WTC11 (cell line): ENCODE results near the gene TMEM128. TPM values are rescaled to one million over a fixed set of nuclear protein-coding genes. Genes with fewer than 3 reads are reported as not detected.

ENCODE experiments used
- ATAC-seq: fragments of 200-7000 bp; cut with Tn5 transposase; 2 replicates; pipeline ENCODE4 v1.10.0; 2021; ENCODE audit warnings: mild to moderate bottlenecking, moderate library complexity
- CTCF ChIA-PET: fragments of 300-600 bp; sonication (Branson Sonifier 250); formaldehyde crosslinking; loops from one replicate; lab custom pipeline; 2021; ENCODE audit warnings: antibody characterized with exemption; lab: Charles Lee
- POLR2A ChIA-PET: fragments of 350-600 bp; sonication (Branson Sonifier 250); formaldehyde crosslinking; loops from one replicate; lab custom pipeline; 2021; ENCODE audit warnings: antibody characterized with exemption; lab: Charles Lee
- DNase-seq: peaks from one replicate; pipeline ENCODE4 v3.0.0; 2021; ENCODE audit warnings: low spot score
- H3K27ac Mint-ChIP-seq: 2 replicates; pipeline ENCODE4 v1.8.0; 2021; ENCODE audit warnings: mixed read lengths
- H3K27me3 Mint-ChIP-seq: 2 replicates; pipeline ENCODE4 v1.8.0; 2021; ENCODE audit warnings: low read depth, mild to moderate bottlenecking, moderate library complexity, mixed read lengths
- H3K36me3 Mint-ChIP-seq: 2 replicates; pipeline ENCODE4 v1.8.0; 2021; ENCODE audit warnings: mixed read lengths
- H3K4me1 Mint-ChIP-seq: 2 replicates; pipeline ENCODE4 v1.8.0; 2022; ENCODE audit warnings: mixed read lengths
- H3K4me3 Mint-ChIP-seq: 2 replicates; pipeline ENCODE4 v1.8.0; 2021; ENCODE audit warnings: mild to moderate bottlenecking, moderate library complexity, mixed read lengths
- H3K9me3 Mint-ChIP-seq: 2 replicates; pipeline ENCODE4 v1.8.0; 2021; ENCODE audit warnings: mixed read lengths
- ARID4B ChIP-seq: sonication (generic); formaldehyde crosslinking; IDR thresholded peaks from 2 replicates; pipeline ENCODE4 v1.8.0; 2023; ENCODE audit warnings: missing genetic modification reagents, mild to moderate bottlenecking, borderline replicate concordance
- ATF3 ChIP-seq: sonication (generic); formaldehyde crosslinking; conservative IDR thresholded peaks from 2 replicates; pipeline ENCODE4 v1.8.1; 2022; ENCODE audit warnings: mild to moderate bottlenecking, missing genetic modification reagents
- CDX4 ChIP-seq: fragments of 250-450 bp; sonication (Bioruptor Pico); IDR thresholded peaks from 2 replicates; pipeline ENCODE4 v1.9.0; 2021; ENCODE audit warnings: moderate library complexity, mild to moderate bottlenecking, inconsistent platforms, borderline replicate concordance
- CTCF ChIP-seq: fragments of 200-600 bp; IDR thresholded peaks from 2 replicates; pipeline ENCODE4 v1.8.0; 2022; ENCODE audit warnings: antibody characterized with exemption
- E2F1 ChIP-seq: sonication (generic); formaldehyde crosslinking; IDR thresholded peaks from 2 replicates; pipeline ENCODE4 v1.8.0; 2022; ENCODE audit warnings: mild to moderate bottlenecking, missing genetic modification reagents
- ELF4 ChIP-seq: sonication (generic); formaldehyde crosslinking; IDR thresholded peaks from 2 replicates; pipeline ENCODE4 v1.8.1; 2022; ENCODE audit warnings: low read depth, mild to moderate bottlenecking, moderate library complexity, missing genetic modification reagents
- ERG ChIP-seq: fragments of 250-450 bp; sonication (Bioruptor Pico); IDR thresholded peaks from 2 replicates; pipeline ENCODE4 v1.8.0; 2021; ENCODE audit warnings: mild to moderate bottlenecking
- FOXK1 ChIP-seq: sonication (generic); formaldehyde crosslinking; IDR thresholded peaks from 2 replicates; pipeline ENCODE4 v1.8.0; 2022; ENCODE audit warnings: mild to moderate bottlenecking, moderate library complexity, missing genetic modification reagents
- JUN ChIP-seq: sonication (generic); formaldehyde crosslinking; IDR thresholded peaks from 2 replicates; pipeline ENCODE4 v1.8.0; 2023; ENCODE audit warnings: mild to moderate bottlenecking, missing genetic modification reagents
- NFYB ChIP-seq: sonication (generic); formaldehyde crosslinking; conservative IDR thresholded peaks from 2 replicates; pipeline ENCODE4 v1.8.0; 2022; ENCODE audit warnings: low read depth, missing genetic modification reagents
- PRRX2 ChIP-seq: fragments of 250-450 bp; sonication (Bioruptor Pico); IDR thresholded peaks from 2 replicates; pipeline ENCODE4 v1.8.0; 2021; ENCODE audit warnings: mild to moderate bottlenecking
- SP1 ChIP-seq: sonication (generic); formaldehyde crosslinking; conservative IDR thresholded peaks from 2 replicates; pipeline ENCODE4 v1.8.1; 2022; ENCODE audit warnings: missing genetic modification reagents
- TEAD1 ChIP-seq: sonication (generic); formaldehyde crosslinking; IDR thresholded peaks from 2 replicates; pipeline ENCODE4 v1.8.0; 2022; ENCODE audit warnings: mild to moderate bottlenecking, missing genetic modification reagents
- ZNF281 ChIP-seq: sonication (generic); formaldehyde crosslinking; IDR thresholded peaks from 2 replicates; pipeline ENCODE4 v1.8.0; 2023; ENCODE audit warnings: mild to moderate bottlenecking, missing genetic modification reagents
- ZNF423 ChIP-seq: fragments of 250-450 bp; sonication (Bioruptor Pico); IDR thresholded peaks from 2 replicates; pipeline ENCODE4 v2.1.2; 2022; ENCODE audit warnings: mild to moderate bottlenecking, moderate library complexity
- total RNA-seq: library from RNA; stranded (reverse); gene quantifications from 3 replicates; pipeline ENCODE4 v1.2.3, GENCODE V29; 2021

The TMEM128 gene
- total RNA-seq, 1 experiment from 2014 or later = 21.1 TPM

- ATAC-seq (peak; percentile 74), DNase-seq (no peak)
- Mint-ChIP-seq H3K4me1 (no peaks in the 10 kb centered on the region), H3K9me3 (peaks cover 5% of the 10 kb centered on the region; the same call in 1 of the 2 replicates), H3K27ac (no peak overlapping the region)
- no peak for TF ChIP-seq FOXK1
- no peak for TF ChIP-seq CDX4 (CRISPR knock-in tag)
- TF ChIP-seq CTCF = no peak
- TF ChIP-seq, all 79 proteins: peak for 0
- POLR2A ChIA-PET = no interaction called here
- H3K4me3 Mint-ChIP-seq = no peak overlapping the region
- CTCF ChIA-PET = interaction anchor here (0.6 to 0.8 kb wide), 3 partner anchors 9 to 285 kb away, joined by 3 to 4 read pairs (median 3); partner anchors contain the start of genes STX18 and TMEM128
- H3K36me3 Mint-ChIP-seq = no peaks in the 10 kb centered on the region
- H3K27me3 Mint-ChIP-seq = peaks cover 5% of the 10 kb centered on the region; the same call in 1 of the 2 replicates
These were observed 8.8 kb upstream of the TMEM128 start for GRCh38 chr4:4256799-4257198.

GRCh38 chr4:4254666-4255065 is 6.6 kb upstream of the TMEM128 start:
- no peaks in the 10 kb centered on the region for H3K36me3 Mint-ChIP-seq
- POLR2A ChIA-PET = no interaction called here
- TF ChIP-seq ATF3 (CRISPR knock-in tag) = no peak
- no peak for TF ChIP-seq SP1
- TF ChIP-seq, all 79 proteins: peak for 0
- Mint-ChIP-seq H3K4me3 (no peak overlapping the region), H3K27me3 (peaks cover 13% of the 10 kb centered on the region), H3K4me1 (no peaks in the 10 kb centered on the region), H3K27ac (no peak overlapping the region), H3K9me3 (peaks cover 5% of the 10 kb centered on the region; the same call in 1 of the 2 replicates)
- CTCF ChIA-PET = no interaction called here
- DNase-seq (no peak), ATAC-seq (no peak)

GRCh38 chr4:4254199-4254598 is 6.2 kb upstream of the TMEM128 start:
- H3K36me3 Mint-ChIP-seq = no peaks in the 10 kb centered on the region
- peaks cover 13% of the 10 kb centered on the region for H3K27me3 Mint-ChIP-seq
- no peak for ATAC-seq
- DNase-seq = no peak
- CTCF ChIA-PET = no interaction called here
- peaks cover 5% of the 10 kb centered on the region; the same call in 1 of the 2 replicates for H3K9me3 Mint-ChIP-seq
- TF ChIP-seq ERG (CRISPR knock-in tag) (no peak), NFYB (no peak), PRRX2 (CRISPR knock-in tag) (no peak), ARID4B (CRISPR knock-in tag) (no peak), E2F1 (CRISPR knock-in tag) (no peak), ELF4 (CRISPR knock-in tag) (no peak), JUN (CRISPR knock-in tag) (no peak), TEAD1 (CRISPR knock-in tag) (no peak), ZNF423 (CRISPR knock-in tag) (no peak), ZNF281 (CRISPR knock-in tag) (no peak)
- H3K4me1 Mint-ChIP-seq = 0 out of 2 replicates have a peak, but pooled peaks cover 1% of the 10 kb centered on the region
- H3K4me3 Mint-ChIP-seq = no peak overlapping the region
- POLR2A ChIA-PET = no interaction called here
- H3K27ac Mint-ChIP-seq = no peak overlapping the region
